Measurements from ENCODE around the gene TNS1.

TNS1 gene

GRCh38 chr2:217950401-217950871 lies 52.4 kb downstream of the TNS1 start:
- no peak overlapping the region for H3K4me3 ChIP-seq (ENCODE audit: low read depth, low read length)
- TF ChIP-seq CTCF (IDR thresholded peaks at IDR 0.05; ENCODE audit: low read depth, low read length): no peak

- no peak for TF ChIP-seq CTCF (IDR thresholded peaks at IDR 0.05; ENCODE audit: low read depth, low read length)
Measured at GRCh38 chr2:217949447-217949846, 53.3 kb downstream of the TNS1 start.

GRCh38 chr2:217948897-217949296 lies 53.9 kb downstream of the TNS1 start:
- no peak for TF ChIP-seq CTCF (IDR thresholded peaks at IDR 0.05; ENCODE audit: low read depth, low read length)

More at GRCh38 chr2:217949447-217949846, 53.3 kb downstream of the TNS1 start:
- H3K4me3 ChIP-seq (ENCODE audit: low read depth, low read length): no peak overlapping the region

GRCh38 chr2:217948351-217948791 lies 54.4 kb downstream of the TNS1 start:
- H3K4me3 ChIP-seq (ENCODE audit: low read depth, low read length): no peak overlapping the region
- TF ChIP-seq CTCF (IDR thresholded peaks at IDR 0.05; ENCODE audit: low read depth, low read length): no peak

More at GRCh38 chr2:217948897-217949296, 53.9 kb downstream of the TNS1 start:
- H3K4me3 ChIP-seq (ENCODE audit: low read depth, low read length): no peak overlapping the region

- no peak for TF ChIP-seq CTCF (IDR thresholded peaks at IDR 0.05; ENCODE audit: low read depth, low read length)
- no peak overlapping the region for H3K4me3 ChIP-seq (ENCODE audit: low read depth, low read length)
Measured at GRCh38 chr2:217947383-217948350, 55.1 kb downstream of the TNS1 start.

- no peak overlapping the region for H3K4me3 ChIP-seq (ENCODE audit: low read depth, low read length)
- no peak for TF ChIP-seq CTCF (IDR thresholded peaks at IDR 0.05; ENCODE audit: low read depth, low read length)
Measured at GRCh38 chr2:217946051-217946450, 56.7 kb downstream of the TNS1 start.

- no peak overlapping the region for H3K4me3 ChIP-seq (ENCODE audit: low read depth, low read length)
- no peak for TF ChIP-seq CTCF (IDR thresholded peaks at IDR 0.05; ENCODE audit: low read depth, low read length)
Measured at GRCh38 chr2:217945530-217945929, 57.3 kb downstream of the TNS1 start.
